ENCODE data around the gene TYROBP.
A peak's percentile ranks its signal among the peaks of the same experiment; 100 is the strongest.

Gene TYROBP

GRCh38 chr19:35905178-35905727 is 2.8 kb downstream of the TYROBP start:
- H3K36me3 ChIP-seq (replicated peaks), result no peaks in the 10 kb centered on the region
- no peaks in the 10 kb centered on the region for H3K27me3 ChIP-seq (replicated peaks)
- in situ Hi-C loops (cut with HindIII; ENCODE audit: low pct_ligation_motif_present, low sequenced_read_pairs), result no loop called here
- DNase-seq, result no peak
- no peak overlapping the region for H3K4me3 ChIP-seq (ENCODE audit: low read depth, low read length)
- TF ChIP-seq, protein P1, sequence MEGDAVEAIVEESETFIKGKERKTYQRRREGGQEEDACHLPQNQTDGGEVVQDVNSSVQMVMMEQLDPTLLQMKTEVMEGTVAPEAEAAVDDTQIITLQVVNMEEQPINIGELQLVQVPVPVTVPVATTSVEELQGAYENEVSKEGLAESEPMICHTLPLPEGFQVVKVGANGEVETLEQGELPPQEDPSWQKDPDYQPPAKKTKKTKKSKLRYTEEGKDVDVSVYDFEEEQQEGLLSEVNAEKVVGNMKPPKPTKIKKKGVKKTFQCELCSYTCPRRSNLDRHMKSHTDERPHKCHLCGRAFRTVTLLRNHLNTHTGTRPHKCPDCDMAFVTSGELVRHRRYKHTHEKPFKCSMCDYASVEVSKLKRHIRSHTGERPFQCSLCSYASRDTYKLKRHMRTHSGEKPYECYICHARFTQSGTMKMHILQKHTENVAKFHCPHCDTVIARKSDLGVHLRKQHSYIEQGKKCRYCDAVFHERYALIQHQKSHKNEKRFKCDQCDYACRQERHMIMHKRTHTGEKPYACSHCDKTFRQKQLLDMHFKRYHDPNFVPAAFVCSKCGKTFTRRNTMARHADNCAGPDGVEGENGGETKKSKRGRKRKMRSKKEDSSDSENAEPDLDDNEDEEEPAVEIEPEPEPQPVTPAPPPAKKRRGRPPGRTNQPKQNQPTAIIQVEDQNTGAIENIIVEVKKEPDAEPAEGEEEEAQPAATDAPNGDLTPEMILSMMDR (IDR thresholded peaks at IDR 0.05; ENCODE audit: low read depth, low read length, missing control alignments), result no peak
- H3K27ac ChIP-seq, result no peak overlapping the region

- DNase-seq, result no peak
- Histone ChIP-seq H3K36me3 (replicated peaks) (no peaks in the 10 kb centered on the region), H3K27ac (no peak overlapping the region), H3K4me3 (ENCODE audit: low read depth, low read length) (no peak overlapping the region), H3K27me3 (replicated peaks) (no peaks in the 10 kb centered on the region)
- TF ChIP-seq, protein P1 (IDR thresholded peaks at IDR 0.05; ENCODE audit: low read depth, low read length, missing control alignments), result no peak
- in situ Hi-C loops (cut with HindIII; ENCODE audit: low pct_ligation_motif_present, low sequenced_read_pairs), result no loop called here
Measured at GRCh38 chr19:35904311-35905068, 3.6 kb downstream of the TYROBP start.

DNA sequence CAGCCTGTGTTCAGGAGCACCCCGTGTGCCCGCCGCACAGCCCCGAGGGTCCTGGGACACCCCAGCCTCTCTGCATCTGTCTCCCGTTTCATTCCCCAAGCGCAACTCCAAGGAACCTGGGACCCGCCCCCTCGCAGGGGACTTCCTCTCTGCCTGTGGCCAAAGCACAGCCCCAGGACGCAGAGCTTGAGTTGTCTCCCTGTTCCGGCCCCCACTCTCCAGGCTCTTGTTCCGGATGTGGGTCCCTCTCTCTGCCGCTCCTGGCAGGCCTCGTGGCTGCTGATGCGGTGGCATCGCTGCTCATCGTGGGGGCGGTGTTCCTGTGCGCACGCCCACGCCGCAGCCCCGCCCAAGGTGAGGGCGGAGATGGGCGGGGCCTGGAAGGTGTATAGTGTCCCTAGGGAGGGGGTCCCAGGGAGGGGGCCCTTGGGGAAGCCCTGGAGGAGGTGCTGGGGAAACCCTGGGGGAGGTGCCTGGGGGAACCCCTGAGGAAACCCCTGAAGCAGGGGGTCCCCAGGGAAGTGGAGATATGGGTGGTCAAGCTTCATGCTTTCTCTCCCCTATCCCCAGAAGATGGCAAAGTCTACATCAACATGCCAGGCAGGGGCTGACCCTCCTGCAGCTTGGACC is 4.4 kb downstream of the TYROBP start:
- TF ChIP-seq, protein P1 (IDR thresholded peaks at IDR 0.05; ENCODE audit: low read depth, low read length, missing control alignments), result no peak
- in situ Hi-C loops (cut with HindIII; ENCODE audit: low pct_ligation_motif_present, low sequenced_read_pairs), result no loop called here
- H3K27me3 ChIP-seq (replicated peaks), result no peaks in the 10 kb centered on the region
- peak; percentile 54 for DNase-seq
- H3K27ac ChIP-seq, result no peak overlapping the region
- H3K4me3 ChIP-seq (ENCODE audit: low read depth, low read length), result peak overlapping the region; percentile 41
- H3K36me3 ChIP-seq (replicated peaks), result no peaks in the 10 kb centered on the region

DNA sequence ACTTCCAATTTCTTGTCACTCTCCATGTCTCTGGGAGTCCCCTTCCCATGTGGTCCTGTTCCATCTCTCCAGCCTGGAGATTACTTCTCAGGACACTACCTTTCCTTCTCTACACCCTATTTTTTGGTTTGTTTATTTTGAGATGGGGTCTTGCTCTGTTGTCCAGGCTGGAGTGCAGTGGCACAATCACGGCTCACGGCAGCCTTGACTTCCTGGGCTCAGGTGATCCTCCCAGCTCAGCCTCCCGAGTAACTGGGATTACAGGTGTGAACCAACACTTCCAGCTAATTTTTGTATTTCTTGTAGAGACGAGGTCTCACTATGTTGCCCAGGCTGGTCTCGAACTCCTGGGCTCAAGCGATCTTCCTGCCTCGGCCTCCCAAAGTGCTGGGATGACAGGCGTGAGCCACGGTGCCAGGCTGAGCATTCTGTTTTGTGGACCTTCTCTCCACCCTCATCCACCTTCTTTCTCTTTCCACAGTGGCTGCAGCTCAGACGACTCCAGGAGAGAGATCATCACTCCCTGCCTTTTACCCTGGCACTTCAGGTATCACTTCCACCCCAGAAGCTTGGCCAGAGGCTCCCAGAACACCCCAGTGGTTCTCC is 5.1 kb downstream of the TYROBP start:
- H3K27ac ChIP-seq, result no peak overlapping the region
- no peaks in the 10 kb centered on the region for H3K27me3 ChIP-seq (replicated peaks)
- peak overlapping the region; percentile 41 for H3K4me3 ChIP-seq (ENCODE audit: low read depth, low read length)
- DNase-seq, result no peak
- TF ChIP-seq, protein P1 (IDR thresholded peaks at IDR 0.05; ENCODE audit: low read depth, low read length, missing control alignments), result no peak
- H3K36me3 ChIP-seq (replicated peaks), result no peaks in the 10 kb centered on the region
- in situ Hi-C loops (cut with HindIII; ENCODE audit: low pct_ligation_motif_present, low sequenced_read_pairs), result no loop called here

- peak within 1 kb of the TSS; percentile 41 for H3K4me3 ChIP-seq (ENCODE audit: low read depth, low read length)
Measured at GRCh38 chr19:35901854-35902661, 6.0 kb downstream of the TYROBP start, which contains the start of gene HCST. TSS of gene HCST (plus strand) at chr19:35902529. CDS start at chr19:35902594, 65 bp downstream.

More at GRCh38 chr19:35901854-35902661, 6.0 kb downstream of the TYROBP start, which contains the start of gene HCST:
- peak within 1 kb of the TSS; percentile 59 for H3K27ac ChIP-seq
- no peaks in the 10 kb centered on the region for H3K36me3 ChIP-seq (replicated peaks)
- DNase-seq, result no peak
- TF ChIP-seq, protein P1 (IDR thresholded peaks at IDR 0.05; ENCODE audit: low read depth, low read length, missing control alignments), result no peak
- H3K27me3 ChIP-seq (replicated peaks), result no peaks in the 10 kb centered on the region
- in situ Hi-C loops (cut with HindIII; ENCODE audit: low pct_ligation_motif_present, low sequenced_read_pairs), result no loop called here

All from brain microvascular endothelial cell (primary cell).